ENCODE results near the gene NDUFS4.

GRCh38 chr5:53594419-53594818 is 34.0 kb downstream of the NDUFS4 start:
- TF ChIP-seq, protein P1, sequence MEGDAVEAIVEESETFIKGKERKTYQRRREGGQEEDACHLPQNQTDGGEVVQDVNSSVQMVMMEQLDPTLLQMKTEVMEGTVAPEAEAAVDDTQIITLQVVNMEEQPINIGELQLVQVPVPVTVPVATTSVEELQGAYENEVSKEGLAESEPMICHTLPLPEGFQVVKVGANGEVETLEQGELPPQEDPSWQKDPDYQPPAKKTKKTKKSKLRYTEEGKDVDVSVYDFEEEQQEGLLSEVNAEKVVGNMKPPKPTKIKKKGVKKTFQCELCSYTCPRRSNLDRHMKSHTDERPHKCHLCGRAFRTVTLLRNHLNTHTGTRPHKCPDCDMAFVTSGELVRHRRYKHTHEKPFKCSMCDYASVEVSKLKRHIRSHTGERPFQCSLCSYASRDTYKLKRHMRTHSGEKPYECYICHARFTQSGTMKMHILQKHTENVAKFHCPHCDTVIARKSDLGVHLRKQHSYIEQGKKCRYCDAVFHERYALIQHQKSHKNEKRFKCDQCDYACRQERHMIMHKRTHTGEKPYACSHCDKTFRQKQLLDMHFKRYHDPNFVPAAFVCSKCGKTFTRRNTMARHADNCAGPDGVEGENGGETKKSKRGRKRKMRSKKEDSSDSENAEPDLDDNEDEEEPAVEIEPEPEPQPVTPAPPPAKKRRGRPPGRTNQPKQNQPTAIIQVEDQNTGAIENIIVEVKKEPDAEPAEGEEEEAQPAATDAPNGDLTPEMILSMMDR (IDR thresholded peaks at IDR 0.05): no peak
- no peak for TF ChIP-seq POLR2AphosphoS5 (IDR thresholded peaks at IDR 0.05)
- no peak for TF ChIP-seq POLR2A (IDR thresholded peaks at IDR 0.05)

All from prostate gland (tissue), 2 donors.